Large intestine (tissue), 3 donors: ENCODE results near the gene CASP14. TPM values are rescaled to one million over a fixed set of nuclear protein-coding genes. Genes with fewer than 3 reads are reported as not detected.
"Not testable (repeated sequence)": the region's sequence is repeated elsewhere in the genome, so short reads cannot be mapped to it uniquely, and the experiment has no call there.

Source experiments
- DNase-seq, 2 donors: peaks; one replicate each; pipeline versions ENCODE4 v3.0.0 to v3.0.0-alpha.2; 2013
- H3K27ac ChIP-seq: one replicate; pipeline ENCODE4 v1.5.1; 2013; ENCODE audit warnings: low read length
- H3K27me3 ChIP-seq: 2 replicates; pipeline ENCODE4 v1.6.1; 2013; ENCODE audit warnings: low read length; ENCODE audit not compliant: control insufficient read depth, insufficient read depth
- H3K36me3 ChIP-seq: 2 replicates; pipeline ENCODE4 v1.6.1; 2013; ENCODE audit warnings: low read length; ENCODE audit not compliant: control insufficient read depth, insufficient read depth
- H3K4me1 ChIP-seq: one replicate; pipeline ENCODE4 v1.6.1; 2013; ENCODE audit warnings: low read length; ENCODE audit not compliant: control insufficient read depth, insufficient read depth
- H3K4me3 ChIP-seq: one replicate; pipeline ENCODE4 v1.5.1; 2013; ENCODE audit warnings: low read length
- H3K9me3 ChIP-seq: one replicate; pipeline ENCODE4 v1.6.1; 2013; ENCODE audit warnings: mild to moderate bottlenecking, low read depth, low read length, moderate library complexity; ENCODE audit not compliant: control insufficient read depth
- WGBS: methylation state at CpG from one replicate; pipeline ENCODE4 v1.1.5; 2013; ENCODE audit warnings: low lambda C conversion rate; ENCODE audit not compliant: insufficient coverage; 5-methylcytosine and 5-hydroxymethylcytosine counted together
- polyA plus RNA-seq: library from polyadenylated mRNA; unstranded; fragments of 120-200 nt; gene quantifications from one replicate; pipeline ENCODE4 v1.2.1, GENCODE V29; 2013

Gene CASP14
- polyA plus RNA-seq, 1 donor, result not detected

DNA sequence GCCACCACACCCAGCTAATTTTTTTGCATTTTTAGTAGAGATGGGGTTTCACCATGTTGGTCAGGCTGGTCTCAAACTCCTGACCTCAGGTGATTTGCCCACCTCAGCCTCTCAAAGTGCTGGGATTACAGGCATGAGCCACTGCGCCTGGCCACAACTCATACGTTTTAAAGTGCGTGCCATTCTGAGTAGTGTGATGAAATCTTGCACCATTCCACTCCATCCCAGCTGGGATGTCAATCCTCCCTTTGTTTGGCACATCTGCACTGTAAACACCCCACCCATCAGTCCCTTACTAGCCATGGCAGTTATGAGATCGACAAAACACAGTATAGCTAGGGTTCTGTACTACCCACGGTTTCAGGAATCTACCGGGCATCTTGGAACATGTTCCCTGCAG lies 48.7 kb downstream of the CASP14 start:
- not testable (repeated sequence) for H3K36me3 ChIP-seq, H3K4me1 ChIP-seq, H3K27ac ChIP-seq, H3K4me3 ChIP-seq, H3K9me3 ChIP-seq, DNase-seq, H3K27me3 ChIP-seq
- WGBS, result no CpG with 5 or more reads among the region's 6 CpGs

DNA sequence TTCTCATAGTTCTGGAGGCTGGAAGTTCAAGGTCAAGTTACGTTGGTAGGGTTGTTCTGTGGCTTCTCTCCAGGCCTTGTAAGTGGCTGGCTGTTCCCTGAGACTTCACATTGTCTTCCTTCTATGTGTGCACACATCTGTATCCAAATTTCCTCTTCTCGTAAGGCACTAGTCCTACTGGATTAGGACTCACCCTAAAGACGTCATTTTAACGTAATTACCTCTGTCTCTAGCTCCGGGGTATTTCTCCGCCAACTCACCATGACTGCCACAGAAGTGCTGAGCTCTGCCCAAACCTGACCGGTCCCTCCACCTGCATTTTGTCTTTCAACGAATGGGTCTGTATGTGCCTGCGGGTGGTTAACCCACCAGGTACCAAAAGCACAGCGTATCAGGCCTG lies 49.2 kb downstream of the CASP14 start:
- Histone ChIP-seq H3K27me3 (no peaks in the 10 kb centered on the region), H3K4me3 (no peak overlapping the region), H3K27ac (no peak overlapping the region), H3K4me1 (no peaks in the 10 kb centered on the region), H3K36me3 (no peaks in the 10 kb centered on the region), H3K9me3 (peaks cover 4% of the 10 kb centered on the region)
- DNase-seq, result no peak
- WGBS, result 100% methylated on average over 1 of the region's 10 CpGs

DNA sequence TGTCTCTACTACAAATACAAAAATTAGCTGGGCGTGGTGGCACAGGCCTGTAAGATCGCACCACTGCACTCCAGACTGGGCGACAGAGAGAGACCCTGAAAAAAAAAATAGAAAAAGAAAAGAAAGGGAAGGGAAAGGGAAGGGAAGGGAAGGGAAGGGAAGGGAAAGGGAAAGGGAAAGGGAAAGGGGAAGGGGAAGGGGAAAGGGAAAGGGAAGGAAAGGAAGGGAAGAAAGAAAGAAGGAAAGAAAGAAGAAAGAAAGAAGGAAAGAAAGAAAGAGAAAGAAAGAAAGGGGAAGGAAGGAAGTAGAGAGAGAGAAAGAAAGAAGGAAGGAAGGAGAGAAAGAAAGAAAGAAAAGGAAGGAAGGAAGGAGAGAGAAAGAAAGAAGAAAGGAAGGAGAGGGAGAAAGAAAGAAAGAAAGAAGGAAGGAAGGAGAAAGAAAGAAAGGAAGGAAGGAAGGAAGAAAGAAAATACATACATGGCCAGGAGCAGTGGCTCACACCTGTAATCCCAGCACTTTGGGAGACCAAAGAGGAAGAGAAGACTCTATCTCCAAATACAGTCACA lies 49.8 kb downstream of the CASP14 start:
- H3K27ac ChIP-seq, result no peak overlapping the region
- H3K36me3 ChIP-seq, result no peaks in the 10 kb centered on the region
- 80% methylated on average over 1 of the region's 3 CpGs for WGBS
- no peak for DNase-seq
- no peak overlapping the region for H3K4me3 ChIP-seq
- H3K9me3 ChIP-seq, result peaks cover 10% of the 10 kb centered on the region
- no peaks in the 10 kb centered on the region for H3K4me1 ChIP-seq
- H3K27me3 ChIP-seq, result no peaks in the 10 kb centered on the region

DNA sequence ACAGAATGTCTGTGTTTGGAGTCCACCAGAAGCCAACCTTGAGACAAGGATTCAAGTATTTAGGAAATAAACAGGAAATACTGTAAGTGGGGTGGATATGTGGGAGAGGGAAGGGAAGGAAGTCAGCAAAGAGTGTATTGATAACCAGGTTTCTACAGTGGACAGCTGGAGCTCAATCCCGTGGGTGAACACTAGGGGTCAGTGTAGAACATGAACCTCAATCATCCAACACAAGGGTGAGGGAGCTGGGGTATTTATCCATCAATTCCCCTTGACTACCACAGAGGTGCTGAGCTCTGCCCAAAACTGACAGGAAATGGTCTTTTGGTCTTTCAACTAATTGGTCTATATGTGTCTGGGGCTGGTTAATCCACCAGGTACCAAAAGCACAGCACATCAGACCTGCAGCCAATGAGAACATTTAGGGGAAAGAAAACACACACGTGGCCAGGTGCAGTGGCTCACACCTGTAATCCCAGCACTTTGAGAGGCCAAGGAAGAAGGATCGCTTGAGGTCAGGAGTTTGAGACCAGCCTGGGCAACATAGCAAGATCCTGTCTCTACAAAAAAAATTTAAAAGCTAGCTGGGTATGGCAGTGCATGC lies 52.3 kb downstream of the CASP14 start:
- no CpG with 5 or more reads among the region's 3 CpGs for WGBS
- DNase-seq, result no peak
- peaks cover 12% of the 10 kb centered on the region for H3K9me3 ChIP-seq

DNA sequence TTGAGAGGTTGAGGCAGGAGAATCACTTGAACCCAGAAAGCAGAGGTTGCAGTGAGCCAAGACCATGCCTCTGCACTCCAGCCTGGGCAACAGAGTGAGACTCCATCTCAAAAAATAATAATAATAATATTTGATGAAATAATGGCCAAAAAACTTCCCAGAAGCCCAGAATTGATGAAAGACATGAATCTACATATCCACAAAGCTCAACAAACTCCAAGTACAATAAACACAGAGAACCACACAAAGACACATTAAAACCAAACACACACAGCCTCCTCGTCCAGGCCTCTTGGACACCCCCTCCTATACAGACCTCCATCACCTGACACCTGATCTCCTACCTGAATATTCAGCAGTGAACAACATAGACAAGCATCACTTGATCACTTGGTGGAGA lies 54.7 kb downstream of the CASP14 start:
- H3K36me3 ChIP-seq, result no peaks in the 10 kb centered on the region
- H3K4me1 ChIP-seq, result no peaks in the 10 kb centered on the region
- no peak overlapping the region for H3K4me3 ChIP-seq
- no CpG with 5 or more reads among the region's 1 CpG for WGBS
- H3K9me3 ChIP-seq, result peaks cover 12% of the 10 kb centered on the region
- no peak overlapping the region for H3K27ac ChIP-seq
- H3K27me3 ChIP-seq, result peaks cover 27% of the 10 kb centered on the region
- no peak for DNase-seq

More for the DNA sequence above, 52.3 kb downstream of the CASP14 start:
- Histone ChIP-seq H3K4me1 (no peaks in the 10 kb centered on the region), H3K4me3 (no peak overlapping the region), H3K36me3 (no peaks in the 10 kb centered on the region), H3K27me3 (peaks cover 6% of the 10 kb centered on the region), H3K27ac (no peak overlapping the region)

DNA sequence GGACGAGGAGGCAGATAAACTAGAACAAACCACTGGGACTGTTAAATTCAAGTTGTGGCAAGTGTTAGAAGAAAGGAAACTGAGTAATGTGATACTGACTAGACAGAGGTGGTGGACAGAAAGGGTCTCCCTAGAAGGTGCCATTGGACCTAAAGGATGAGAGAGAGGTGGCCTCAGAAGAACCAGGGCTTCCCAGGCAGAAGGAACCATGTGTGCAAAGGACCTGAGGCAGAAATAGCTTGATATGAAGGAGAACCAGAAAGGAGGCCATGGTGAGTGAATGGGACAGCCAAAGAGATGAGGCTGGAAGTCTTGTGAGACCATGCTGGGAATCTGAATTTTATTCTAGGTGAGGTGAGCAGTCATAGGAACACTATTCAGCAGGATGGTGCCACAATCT lies 55.1 kb downstream of the CASP14 start:
- Histone ChIP-seq H3K27me3 (peaks cover 27% of the 10 kb centered on the region), H3K36me3 (no peaks in the 10 kb centered on the region), H3K27ac (no peak overlapping the region), H3K4me3 (no peak overlapping the region), H3K9me3 (peaks cover 12% of the 10 kb centered on the region), H3K4me1 (no peaks in the 10 kb centered on the region)
- no peak for DNase-seq
- no CpG with 5 or more reads among the region's 1 CpG for WGBS

DNA sequence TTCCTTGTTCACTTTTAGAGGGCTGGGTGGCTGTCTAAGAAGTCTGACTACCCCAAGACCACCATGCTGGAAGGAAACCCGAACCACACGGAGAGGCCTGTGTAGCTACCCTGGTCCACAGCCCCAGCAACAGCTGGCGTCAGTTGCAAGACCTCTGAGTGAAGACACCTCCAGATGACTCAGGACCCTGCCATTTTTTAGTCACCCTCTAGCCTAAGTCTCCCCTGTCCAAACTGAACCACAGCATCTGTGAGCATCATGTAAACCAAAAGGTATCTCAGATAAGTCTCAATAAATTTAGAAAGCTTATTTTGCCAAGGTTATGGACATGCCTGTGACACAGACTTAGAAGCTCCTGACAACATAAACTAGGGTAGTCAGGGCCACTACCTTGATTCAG lies 55.8 kb downstream of the CASP14 start:
- H3K9me3 ChIP-seq, result peaks cover 12% of the 10 kb centered on the region
- no CpG with 5 or more reads among the region's 3 CpGs for WGBS

DNA sequence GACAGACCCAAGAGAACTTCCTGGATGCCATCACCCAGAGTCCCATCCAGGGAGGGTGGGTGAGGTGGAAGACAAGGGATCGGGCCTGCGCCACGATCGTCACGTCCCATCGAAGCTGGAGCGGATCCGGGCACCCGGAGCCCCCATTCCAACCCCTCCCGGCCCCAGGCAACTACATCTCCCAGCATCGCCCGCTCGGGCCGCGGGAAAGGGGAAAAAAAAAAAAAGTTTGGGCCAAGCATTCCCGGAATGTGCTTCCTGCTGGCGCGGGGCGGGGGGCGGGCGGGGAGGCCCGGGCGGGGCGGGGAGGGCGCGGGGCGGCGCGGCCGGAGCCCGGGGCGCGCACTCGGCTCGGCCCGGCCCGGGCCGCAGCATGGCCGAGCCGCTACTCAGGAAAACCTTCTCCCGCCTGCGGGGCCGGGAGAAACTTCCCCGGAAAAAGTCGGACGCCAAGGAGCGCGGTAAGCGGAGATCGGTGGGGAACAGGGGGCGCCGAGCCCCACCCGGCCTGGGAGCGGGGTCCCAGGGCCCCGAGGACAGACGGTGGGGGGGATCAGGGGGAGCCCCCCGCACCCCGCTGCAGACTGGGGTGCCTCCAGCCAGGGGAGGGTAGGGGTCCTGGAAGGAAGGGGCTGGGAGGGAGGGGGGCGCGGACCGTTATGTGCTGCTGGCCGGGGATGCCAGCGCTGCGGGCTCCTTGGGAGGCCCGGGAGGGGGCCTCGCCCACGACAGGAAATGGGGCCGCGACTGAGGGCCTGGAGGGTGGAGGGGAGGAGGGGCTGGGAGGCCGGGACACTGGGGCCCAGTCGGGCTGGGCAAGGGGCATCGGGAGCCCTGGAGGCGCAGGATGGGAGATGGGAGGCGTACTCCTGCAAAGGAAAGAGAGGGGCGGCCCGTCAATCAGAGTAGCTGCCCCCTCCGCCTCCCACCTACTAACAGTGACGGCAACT lies 58.1 kb downstream of the CASP14 start, which contains the start of gene SYDE1:
Gene SYDE1, plus strand, starts transcription at position 341 of the 950 bp plus-strand sequence. Its CDS starts 33 bp downstream, at position 374.
- WGBS, result no CpG with 5 or more reads among the region's 78 CpGs
- peak within 1 kb of the TSS; percentile 51 for H3K27ac ChIP-seq
- H3K4me3 ChIP-seq, result peak within 1 kb of the TSS; percentile 54
- H3K4me1 ChIP-seq, result no peaks in the 10 kb centered on the region
- peaks cover 27% of the 10 kb centered on the region for H3K27me3 ChIP-seq
- peaks cover 12% of the 10 kb centered on the region for H3K9me3 ChIP-seq
- peak in 1 of 2 donors; percentile 35 for DNase-seq
- peaks cover 6% of the 10 kb centered on the region for H3K36me3 ChIP-seq

More for the DNA sequence above, 55.8 kb downstream of the CASP14 start:
- Histone ChIP-seq H3K36me3 (no peaks in the 10 kb centered on the region), H3K27me3 (peaks cover 27% of the 10 kb centered on the region), H3K27ac (no peak overlapping the region), H3K4me1 (no peaks in the 10 kb centered on the region), H3K4me3 (no peak overlapping the region)
- no peak for DNase-seq
